Pancreas (tissue), 10 donors: ENCODE data around the gene SPRR5. TPM values are rescaled to one million over a fixed set of nuclear protein-coding genes. Genes with fewer than 3 reads are reported as not detected.

Source experiments
- ATAC-seq, 4 donors: fragments of 200-7000 bp; cut with Tn5 transposase; one replicate each; pipeline versions ENCODE4 v1.8.0 to v1.9.1; 2020; ENCODE audit warnings: mild to moderate bottlenecking in 4 of 4, moderate library complexity in 4 of 4
- DNase-seq, 6 donors: peaks; one replicate each; pipeline ENCODE4 v3.0.0-alpha.2; 2020
- FAIRE-seq: peaks from 2 replicates; lab custom pipeline; 2012; peaks lifted over from hg19 to GRCh38; lab: Jason Lieb, UNC
- H3K27ac ChIP-seq, 4 donors: fragments of 200-600 bp; sonication (generic); 1 replicate in 3 of 4; 2 replicates in 1 of 4; pipeline versions ENCODE4 v1.5.0 to v1.8.0; 2020
- H3K27me3 ChIP-seq, 4 donors: fragments of 200-600 bp; one replicate each; pipeline ENCODE4 v1.8.0; 2021
- H3K36me3 ChIP-seq, 3 donors: fragments of 200-600 bp; sonication (generic) in 1 of 3; one replicate each; pipeline versions ENCODE4 v1.5.0 to v1.8.0; 2020 to 2021
- H3K4me1 ChIP-seq, 3 donors: fragments of 200-600 bp; one replicate each; pipeline ENCODE4 v1.8.0; 2021
- H3K4me3 ChIP-seq, 4 donors: fragments of 200-600 bp; sonication (generic) in 2 of 4; one replicate each; pipeline versions ENCODE4 v1.5.0 to v1.8.0; 2020 to 2021
- H3K9me3 ChIP-seq, 4 donors: fragments of 200-600 bp; one replicate each; pipeline ENCODE4 v1.8.0; 2021
- CTCF ChIP-seq, 4 donors: fragments of 200-600 bp; sonication (generic) in 3 of 4; IDR thresholded peaks; one replicate each; pipeline versions ENCODE4 v1.5.0 to v1.8.0; 2021; ENCODE audit warnings: antibody characterized with exemption in 4 of 4
- WGBS, 2 donors: extraction: QIAGEN DNeasy Blood & Tissue Kit; methylation state at CpG; one replicate each; pipeline ENCODE4 v1.1.7; 2013; 5-methylcytosine and 5-hydroxymethylcytosine counted together
- intact Hi-C, 3 donors: fragments of 100-400 bp; cut with DNase I; formaldehyde crosslinking; loops; one replicate each; pipeline versions ENCODE4 v1.11.1 to v1.14.2; 2022
- polyA plus RNA-seq, 2 donors: library from polyadenylated mRNA; stranded (reverse); fragments of 200-250 nt; gene quantifications; one replicate each; pipeline ENCODE4 v1.2.3, GENCODE V29; 2013
- total RNA-seq, 6 donors: library from RNA; stranded (reverse); fragmentation: NEBNext Ultra II Directional in 4 of 6; extraction: Animal tissue kit (Norgen Biotek cat#: 25700) in 4 of 6; gene quantifications; one replicate each; pipeline versions ENCODE4 v1.2.1 to v1.2.4, GENCODE V29; 2021 to 2023
- donor health status: healthy with polysubstance abuse.
- donor health status: DM: no; HTN: no; CAD: no; lungs with moderate emphysema.
- donor health status: DM: no; HTN: no; CAD: no.
- donor health status: control.
- donor health status: control.
- donor health status: Bipolar disorder and iron deficiency.
- donor health status: DM: yes; HTN: yes; CAD: no.
- donor health status: DM: no; HTN: no; CAD: no.
- donor health status: DM: no; HTN: no; CAD: no.
- donor health status: DM: yes; HTN: yes; CAD: no.

The SPRR5 gene
- total and polyA plus RNA-seq, 8 donors: not detected

- 76 to 81% methylated on average over 7 of the region's 7 CpGs for WGBS, 2 donors
- H3K27me3 ChIP-seq: no peaks in the 10 kb centered on the region
- no peak for FAIRE-seq
- no peaks in the 10 kb centered on the region for H3K9me3 ChIP-seq
- no peaks in the 10 kb centered on the region for H3K4me1 ChIP-seq
- H3K4me3 ChIP-seq: no peak overlapping the region
- ATAC-seq: no peak
- no peak for DNase-seq
- H3K27ac ChIP-seq: no peak overlapping the region
- TF ChIP-seq CTCF (IDR thresholded peaks at IDR 0.05): no peak
- intact Hi-C loops: no loop called here
- no peaks in the 10 kb centered on the region for H3K36me3 ChIP-seq
Observed at GRCh38 chr1:152961226-152961891, 14.4 kb downstream of the SPRR5 start.

GRCh38 chr1:152962876-152963415 lies 15.9 kb downstream of the SPRR5 start:
- Histone ChIP-seq H3K36me3 (no peaks in the 10 kb centered on the region), H3K4me1 (no peaks in the 10 kb centered on the region), H3K4me3 (no peak overlapping the region), H3K9me3 (no peaks in the 10 kb centered on the region), H3K27me3 (no peaks in the 10 kb centered on the region), H3K27ac (no peak overlapping the region)
- no peak for FAIRE-seq
- intact Hi-C loops: no loop called here
- DNase-seq: no peak
- 71 to 72% methylated on average over 2 of the region's 2 CpGs for WGBS, 2 donors
- no peak for TF ChIP-seq CTCF (IDR thresholded peaks at IDR 0.05)
- ATAC-seq: no peak

- FAIRE-seq (no peak), DNase-seq (no peak), ATAC-seq (no peak)
- 55 to 71% methylated on average over 1 of the region's 1 CpG for WGBS, 2 donors
- no peak for TF ChIP-seq CTCF (IDR thresholded peaks at IDR 0.05)
- Histone ChIP-seq H3K9me3 (no peaks in the 10 kb centered on the region), H3K4me3 (no peak overlapping the region), H3K4me1 (no peaks in the 10 kb centered on the region), H3K27me3 (no peaks in the 10 kb centered on the region), H3K36me3 (no peaks in the 10 kb centered on the region), H3K27ac (no peak overlapping the region)
- intact Hi-C loops: no loop called here
Observed at GRCh38 chr1:152964536-152964935, 17.5 kb downstream of the SPRR5 start.

GRCh38 chr1:152965853-152966252 lies 18.8 kb downstream of the SPRR5 start:
- WGBS, 2 donors: 59 to 66% methylated on average over 4 of the region's 4 CpGs
- Histone ChIP-seq H3K36me3 (no peaks in the 10 kb centered on the region), H3K4me3 (no peak overlapping the region), H3K27me3 (no peaks in the 10 kb centered on the region), H3K9me3 (no peaks in the 10 kb centered on the region), H3K27ac (no peak overlapping the region), H3K4me1 (no peaks in the 10 kb centered on the region)
- DNase-seq (no peak), ATAC-seq (no peak), FAIRE-seq (no peak)
- TF ChIP-seq CTCF (IDR thresholded peaks at IDR 0.05): no peak
- intact Hi-C loops: no loop called here

- intact Hi-C loops: no loop called here
- Histone ChIP-seq H3K4me1 (no peaks in the 10 kb centered on the region), H3K9me3 (no peaks in the 10 kb centered on the region), H3K4me3 (no peak overlapping the region), H3K27ac (no peak overlapping the region), H3K36me3 (no peaks in the 10 kb centered on the region), H3K27me3 (no peaks in the 10 kb centered on the region)
- ATAC-seq (peak in 1 of 4 donors; percentile 32), DNase-seq (no peak), FAIRE-seq (no peak)
- 38 to 45% methylated on average over 7 of the region's 7 CpGs for WGBS, 2 donors
- no peak for TF ChIP-seq CTCF (IDR thresholded peaks at IDR 0.05)
Observed at GRCh38 chr1:152967201-152967600, 20.2 kb downstream of the SPRR5 start.
